ENCODE measurements around the gene GMDS. TPM values are rescaled to one million over a fixed set of nuclear protein-coding genes. Genes with fewer than 3 reads are reported as not detected.

Gene GMDS
- polyA plus RNA-seq, 1 donor (not counting 4 experiments of a cell fraction or from before 2014, with no cell fraction given), result 22.1 TPM

- H3K9ac ChIP-seq (ENCODE audit: control insufficient read depth, extremely low read depth, insufficient read depth, low read length), result no peak overlapping the region
- dilution Hi-C loops (cut with MboI; ENCODE audit: extremely low pct_ligation_motif_present, low sequenced_read_pairs), result no loop called here
- H3K27ac ChIP-seq (ENCODE audit: control insufficient read depth, insufficient read depth, low read length), result no peak overlapping the region
- H3K9me3 ChIP-seq (ENCODE audit: control insufficient read depth, low read depth, low read length), result no peaks in the 10 kb centered on the region
- no peak overlapping the region for H3K4me2 ChIP-seq (ENCODE audit: control insufficient read depth, extremely low read depth, insufficient read depth, low read depth, low read length)
- no peaks in the 10 kb centered on the region for H3K36me3 ChIP-seq (ENCODE audit: control insufficient read depth in 2 of 2, extremely low read depth in 1 of 2, insufficient read depth in 2 of 2, low read length in 2 of 2)
- no peak for FAIRE-seq
- H3K79me2 ChIP-seq (ENCODE audit: control insufficient read depth, insufficient read depth, low read length), result no peaks in the 10 kb centered on the region
- no peaks in the 10 kb centered on the region for H3K9me1 ChIP-seq (ENCODE audit: control insufficient read depth, extremely low read depth, insufficient read depth, low read length)
- no peak overlapping the region for H3K4me3 ChIP-seq (ENCODE audit: control insufficient read depth in 2 of 3, extremely low read depth in 1 of 3, insufficient read depth in 2 of 3, low read depth in 1 of 3, low read length in 3 of 3)
- no peaks in the 10 kb centered on the region for H4K20me1 ChIP-seq (ENCODE audit: control insufficient read depth, extremely low read depth, insufficient read depth, low read length)
- no peaks in the 10 kb centered on the region for H3K4me1 ChIP-seq (ENCODE audit: control insufficient read depth, extremely low read depth, insufficient read depth, low read length)
- DNase-seq (ENCODE audit: low read depth, low spot score), result no peak
- H3K27me3 ChIP-seq (ENCODE audit: control insufficient read depth, extremely low read depth, insufficient read depth, low read length), result no peaks in the 10 kb centered on the region
- TF ChIP-seq EZH2 (IDR thresholded peaks at IDR 0.05; ENCODE audit: low read length) (no peak), CTCF (optimal IDR thresholded peaks at IDR 0.05 in 1 of 3, IDR thresholded peaks at IDR 0.05 in 1 of 3, conservative IDR thresholded peaks at IDR 0.05 in 1 of 3; ENCODE audit: extremely low read depth in 1 of 3, insufficient read depth in 2 of 3, low read length in 3 of 3) (no peak)
- no peak overlapping the region for H2AFZ ChIP-seq (ENCODE audit: control insufficient read depth, low read length)
Observed at GRCh38 chr6:1714654-1715053, 530.8 kb downstream of the GMDS start.

GRCh38 chr6:1713016-1713600 is 532.3 kb downstream of the GMDS start:
- no peaks in the 10 kb centered on the region for H3K27me3 ChIP-seq (ENCODE audit: control insufficient read depth, extremely low read depth, insufficient read depth, low read length)
- no peak overlapping the region for H3K9ac ChIP-seq (ENCODE audit: control insufficient read depth, extremely low read depth, insufficient read depth, low read length)
- no peaks in the 10 kb centered on the region for H3K9me3 ChIP-seq (ENCODE audit: control insufficient read depth, low read depth, low read length)
- no peaks in the 10 kb centered on the region for H3K79me2 ChIP-seq (ENCODE audit: control insufficient read depth, insufficient read depth, low read length)
- H3K27ac ChIP-seq (ENCODE audit: control insufficient read depth, insufficient read depth, low read length), result no peak overlapping the region
- no peaks in the 10 kb centered on the region for H3K36me3 ChIP-seq (ENCODE audit: control insufficient read depth in 2 of 2, extremely low read depth in 1 of 2, insufficient read depth in 2 of 2, low read length in 2 of 2)
- no peaks in the 10 kb centered on the region for H4K20me1 ChIP-seq (ENCODE audit: control insufficient read depth, extremely low read depth, insufficient read depth, low read length)
- H3K4me2 ChIP-seq (ENCODE audit: control insufficient read depth, extremely low read depth, insufficient read depth, low read depth, low read length), result no peak overlapping the region
- H2AFZ ChIP-seq (ENCODE audit: control insufficient read depth, low read length), result no peak overlapping the region
- FAIRE-seq (no peak), DNase-seq (ENCODE audit: low read depth, low spot score) (no peak)
- dilution Hi-C loops (cut with MboI; ENCODE audit: extremely low pct_ligation_motif_present, low sequenced_read_pairs), result no loop called here
- H3K4me1 ChIP-seq (ENCODE audit: control insufficient read depth, extremely low read depth, insufficient read depth, low read length), result no peaks in the 10 kb centered on the region
- no peaks in the 10 kb centered on the region for H3K9me1 ChIP-seq (ENCODE audit: control insufficient read depth, extremely low read depth, insufficient read depth, low read length)
- H3K4me3 ChIP-seq (ENCODE audit: control insufficient read depth in 2 of 3, extremely low read depth in 1 of 3, insufficient read depth in 2 of 3, low read depth in 1 of 3, low read length in 3 of 3), result no peak overlapping the region
- TF ChIP-seq CTCF (optimal IDR thresholded peaks at IDR 0.05 in 1 of 3, IDR thresholded peaks at IDR 0.05 in 1 of 3, conservative IDR thresholded peaks at IDR 0.05 in 1 of 3; ENCODE audit: extremely low read depth in 1 of 3, insufficient read depth in 2 of 3, low read length in 3 of 3), result no peak
- TF ChIP-seq EZH2 (IDR thresholded peaks at IDR 0.05; ENCODE audit: low read length), result no peak

Data from keratinocyte (primary cell).